Right renal cortex interstitium (tissue), 3 donors: ENCODE results near the gene TEX29. TPM values are rescaled to one million over a fixed set of nuclear protein-coding genes. Genes with fewer than 3 reads are reported as not detected.

ENCODE experiments used
- DNase-seq, 3 donors: peaks; one replicate each; pipeline ENCODE4 v3.0.0-alpha.2; 2013; ENCODE audit warnings: low read depth in 3 of 3, low spot score in 2 of 3
- polyA plus RNA-seq, 3 donors: library from polyadenylated mRNA; unstranded; fragments of 120-200 nt; gene quantifications; one replicate each; pipeline ENCODE4 v1.2.1, GENCODE V29; 2013; ENCODE audit not compliant: insufficient read length in 3 of 3

Gene TEX29
- polyA plus RNA-seq, 3 donors, result 0.35 to 0.37 TPM; not detected in 1

GRCh38 chr13:111318386-111318785 lies 2.1 kb upstream of the TEX29 start:
- no peak for DNase-seq

- DNase-seq, result no peak
Measured at GRCh38 chr13:111319521-111319920, 921 bp upstream of the TEX29 start.

GRCh38 chr13:111322001-111322915 lies 1.8 kb downstream of the TEX29 start:
- no peak for DNase-seq

- no peak for DNase-seq
Measured at GRCh38 chr13:111322916-111323331, 2.5 kb downstream of the TEX29 start.

GRCh38 chr13:111323549-111323948 lies 3.1 kb downstream of the TEX29 start:
- DNase-seq, result no peak

GRCh38 chr13:111323950-111324651 lies 3.7 kb downstream of the TEX29 start:
- DNase-seq, result no peak

- DNase-seq, result no peak
Measured at GRCh38 chr13:111324736-111325135, 4.3 kb downstream of the TEX29 start.

- DNase-seq, result no peak
Measured at GRCh38 chr13:111325146-111325890, 4.9 kb downstream of the TEX29 start.

- DNase-seq, result no peak
Measured at GRCh38 chr13:111325941-111326620, 5.6 kb downstream of the TEX29 start.

- no peak for DNase-seq
Measured at GRCh38 chr13:111326621-111326965, 6.2 kb downstream of the TEX29 start.

GRCh38 chr13:111326981-111327642 lies 6.7 kb downstream of the TEX29 start:
- DNase-seq, result no peak

GRCh38 chr13:111327730-111328573 lies 7.5 kb downstream of the TEX29 start:
- DNase-seq, result no peak

- no peak for DNase-seq
Measured at GRCh38 chr13:111328574-111329410, 8.3 kb downstream of the TEX29 start.

- DNase-seq, result no peak
Measured at GRCh38 chr13:111329641-111330040, 9.2 kb downstream of the TEX29 start.

- DNase-seq, result no peak
Measured at GRCh38 chr13:111330066-111330610, 9.7 kb downstream of the TEX29 start.

- no peak for DNase-seq
Measured at GRCh38 chr13:111335298-111335697, 14.9 kb downstream of the TEX29 start.

- DNase-seq, result no peak
Measured at GRCh38 chr13:111336666-111337065, 16.2 kb downstream of the TEX29 start.

- no peak for DNase-seq
Measured at GRCh38 chr13:111337206-111337605, 16.8 kb downstream of the TEX29 start.
